ENCODE results near the gene SCYGR1.

The SCYGR1 gene

DNA sequence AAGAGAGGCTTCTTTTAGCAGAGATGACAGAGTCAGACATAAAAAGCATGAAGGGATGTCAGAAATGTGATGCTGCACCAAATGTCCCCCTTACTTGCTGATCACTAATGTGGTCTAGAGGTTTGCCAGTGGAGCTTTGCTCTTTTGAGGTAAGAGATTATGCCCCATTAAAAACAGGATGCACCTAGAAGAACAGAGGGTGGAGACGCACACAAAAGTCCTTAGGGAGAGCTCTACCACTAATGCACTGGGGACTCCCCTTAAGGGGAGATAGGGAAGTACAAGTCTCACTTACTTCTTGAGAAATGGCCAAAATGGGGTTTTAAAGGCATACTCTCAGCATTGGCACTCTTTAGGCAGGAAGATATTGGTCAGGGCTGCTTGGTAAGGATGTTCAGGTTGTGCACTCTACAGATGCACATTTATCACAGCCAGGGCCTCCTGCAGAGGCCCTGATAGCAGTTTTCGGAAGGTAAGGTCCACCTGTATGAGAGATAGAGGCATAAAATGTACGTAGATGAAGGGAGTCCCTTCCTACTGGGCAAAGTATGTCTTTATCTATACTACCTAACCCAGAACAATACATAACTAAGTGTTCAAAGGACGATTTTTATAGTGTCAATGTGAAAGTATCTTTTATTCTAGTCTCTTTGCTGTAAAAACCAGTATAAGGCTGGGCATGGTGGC lies 17.0 kb upstream of the SCYGR1 start:
- Histone ChIP-seq H3K27ac (ENCODE audit: low read depth, low read length, poor library complexity, severe bottlenecking) (no peak overlapping the region), H3K9me3 (ENCODE audit: low read length) (no peaks in the 10 kb centered on the region), H3F3A (ENCODE audit: insufficient read depth, low read length) (no peaks in the 10 kb centered on the region), H3K36me3 (ENCODE audit: insufficient read depth, low read length) (no peaks in the 10 kb centered on the region), H2AFZ (ENCODE audit: low read length) (no peak overlapping the region), H3K79me2 (ENCODE audit: insufficient read depth, low read length) (no peaks in the 10 kb centered on the region), H3K9me2 (ENCODE audit: low read depth, low read length) (no peaks in the 10 kb centered on the region), H3K27me3 (ENCODE audit: insufficient read depth, low read length) (no peaks in the 10 kb centered on the region; the same call in 1 of the 2 replicates), H3K4me3 (ENCODE audit: low read depth, low read length, poor library complexity, severe bottlenecking) (no peak overlapping the region), H4K20me1 (ENCODE audit: insufficient read depth, low read length) (no peaks in the 10 kb centered on the region), H3K4me1 (ENCODE audit: insufficient read depth, low read length, severe bottlenecking) (no peaks in the 10 kb centered on the region), H3K4me2 (ENCODE audit: low read length) (no peak overlapping the region), H3K9ac (ENCODE audit: low read length) (no peak overlapping the region)
- TF ChIP-seq EZH2 (IDR thresholded peaks at IDR 0.05; ENCODE audit: borderline replicate concordance, low read length), result no peak
- TF ChIP-seq, protein P1, sequence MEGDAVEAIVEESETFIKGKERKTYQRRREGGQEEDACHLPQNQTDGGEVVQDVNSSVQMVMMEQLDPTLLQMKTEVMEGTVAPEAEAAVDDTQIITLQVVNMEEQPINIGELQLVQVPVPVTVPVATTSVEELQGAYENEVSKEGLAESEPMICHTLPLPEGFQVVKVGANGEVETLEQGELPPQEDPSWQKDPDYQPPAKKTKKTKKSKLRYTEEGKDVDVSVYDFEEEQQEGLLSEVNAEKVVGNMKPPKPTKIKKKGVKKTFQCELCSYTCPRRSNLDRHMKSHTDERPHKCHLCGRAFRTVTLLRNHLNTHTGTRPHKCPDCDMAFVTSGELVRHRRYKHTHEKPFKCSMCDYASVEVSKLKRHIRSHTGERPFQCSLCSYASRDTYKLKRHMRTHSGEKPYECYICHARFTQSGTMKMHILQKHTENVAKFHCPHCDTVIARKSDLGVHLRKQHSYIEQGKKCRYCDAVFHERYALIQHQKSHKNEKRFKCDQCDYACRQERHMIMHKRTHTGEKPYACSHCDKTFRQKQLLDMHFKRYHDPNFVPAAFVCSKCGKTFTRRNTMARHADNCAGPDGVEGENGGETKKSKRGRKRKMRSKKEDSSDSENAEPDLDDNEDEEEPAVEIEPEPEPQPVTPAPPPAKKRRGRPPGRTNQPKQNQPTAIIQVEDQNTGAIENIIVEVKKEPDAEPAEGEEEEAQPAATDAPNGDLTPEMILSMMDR (IDR thresholded peaks at IDR 0.05; ENCODE audit: low read length), result no peak

DNA sequence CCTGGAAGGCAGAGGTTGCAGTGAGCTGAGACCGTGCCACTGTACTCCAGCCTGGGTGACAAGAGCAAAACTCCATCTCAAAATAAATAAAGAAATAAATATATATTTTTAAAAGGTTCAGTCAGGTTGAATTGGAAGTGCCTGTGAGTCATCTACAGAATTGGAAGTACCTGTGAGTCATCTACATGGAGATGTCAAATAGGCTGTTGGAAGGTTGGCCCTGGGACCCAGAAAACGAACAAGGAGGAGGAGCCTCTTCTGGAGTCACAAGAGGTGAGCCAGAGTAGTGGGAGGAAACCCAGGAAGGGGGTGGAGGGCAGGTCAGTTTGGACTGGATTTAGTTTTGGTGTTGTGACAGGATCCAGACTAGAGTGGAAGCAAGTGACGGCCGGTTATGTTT lies 15.2 kb upstream of the SCYGR1 start:
- H3K9ac ChIP-seq (ENCODE audit: low read length), result no peak overlapping the region
- no peak overlapping the region for H3K4me3 ChIP-seq (ENCODE audit: low read depth, low read length, poor library complexity, severe bottlenecking)
- no peaks in the 10 kb centered on the region for H3K9me3 ChIP-seq (ENCODE audit: low read length)
- H3K4me2 ChIP-seq (ENCODE audit: low read length), result no peak overlapping the region
- H3K4me1 ChIP-seq (ENCODE audit: insufficient read depth, low read length, severe bottlenecking), result no peaks in the 10 kb centered on the region
- no peaks in the 10 kb centered on the region for H4K20me1 ChIP-seq (ENCODE audit: insufficient read depth, low read length)
- no peaks in the 10 kb centered on the region for H3K9me2 ChIP-seq (ENCODE audit: low read depth, low read length)
- H3K27me3 ChIP-seq (ENCODE audit: insufficient read depth, low read length), result no peaks in the 10 kb centered on the region; the same call in 1 of the 2 replicates
- no peak overlapping the region for H3K27ac ChIP-seq (ENCODE audit: low read depth, low read length, poor library complexity, severe bottlenecking)
- no peak overlapping the region for H2AFZ ChIP-seq (ENCODE audit: low read length)
- no peak for TF ChIP-seq EZH2 (IDR thresholded peaks at IDR 0.05; ENCODE audit: borderline replicate concordance, low read length)
- TF ChIP-seq, protein P1 (IDR thresholded peaks at IDR 0.05; ENCODE audit: low read length), result no peak
- H3K79me2 ChIP-seq (ENCODE audit: insufficient read depth, low read length), result no peaks in the 10 kb centered on the region
- H3F3A ChIP-seq (ENCODE audit: insufficient read depth, low read length), result no peaks in the 10 kb centered on the region
- no peaks in the 10 kb centered on the region for H3K36me3 ChIP-seq (ENCODE audit: insufficient read depth, low read length)

DNA sequence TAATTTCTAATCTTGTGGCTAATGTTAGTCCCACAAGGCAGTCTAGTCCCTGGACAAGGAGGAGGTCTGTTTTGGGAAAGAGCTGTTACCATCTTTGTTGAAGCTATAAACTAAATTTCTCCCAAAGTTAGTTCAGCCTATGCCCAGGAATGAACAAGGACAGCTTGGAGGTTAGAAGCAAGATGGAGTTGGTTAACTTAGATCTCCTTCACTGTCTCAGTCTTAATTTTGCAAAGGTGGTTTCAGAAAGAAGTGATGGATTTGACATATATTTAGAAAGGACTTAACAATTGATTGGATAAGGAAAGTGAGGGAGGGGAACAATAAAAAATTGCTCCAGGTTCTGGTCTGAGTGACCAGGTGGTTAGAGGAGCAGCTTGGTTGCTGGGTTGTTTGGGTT lies 14.6 kb upstream of the SCYGR1 start:
- H3K9me3 ChIP-seq (ENCODE audit: low read length), result no peaks in the 10 kb centered on the region
- no peaks in the 10 kb centered on the region for H4K20me1 ChIP-seq (ENCODE audit: insufficient read depth, low read length)
- H3K4me3 ChIP-seq (ENCODE audit: low read depth, low read length, poor library complexity, severe bottlenecking), result no peak overlapping the region
- H3K27ac ChIP-seq (ENCODE audit: low read depth, low read length, poor library complexity, severe bottlenecking), result no peak overlapping the region
- H3K36me3 ChIP-seq (ENCODE audit: insufficient read depth, low read length), result no peaks in the 10 kb centered on the region
- no peak overlapping the region for H2AFZ ChIP-seq (ENCODE audit: low read length)
- H3K4me2 ChIP-seq (ENCODE audit: low read length), result no peak overlapping the region
- no peaks in the 10 kb centered on the region for H3K9me2 ChIP-seq (ENCODE audit: low read depth, low read length)
- no peak for TF ChIP-seq EZH2 (IDR thresholded peaks at IDR 0.05; ENCODE audit: borderline replicate concordance, low read length)
- TF ChIP-seq, protein P1 (IDR thresholded peaks at IDR 0.05; ENCODE audit: low read length), result no peak
- no peak overlapping the region for H3K9ac ChIP-seq (ENCODE audit: low read length)
- H3F3A ChIP-seq (ENCODE audit: insufficient read depth, low read length), result no peaks in the 10 kb centered on the region
- no peaks in the 10 kb centered on the region for H3K27me3 ChIP-seq (ENCODE audit: insufficient read depth, low read length)
- H3K4me1 ChIP-seq (ENCODE audit: insufficient read depth, low read length, severe bottlenecking), result no peaks in the 10 kb centered on the region
- H3K79me2 ChIP-seq (ENCODE audit: insufficient read depth, low read length), result no peaks in the 10 kb centered on the region

Data from OCI-LY1 (cell line).